Erythroblast (primary cell): ENCODE results near the gene NDUFV3.
"Not testable (repeated sequence)": the region's sequence is repeated elsewhere in the genome, so short reads cannot be mapped to it uniquely, and the experiment has no call there.

Experiments
- DNase-seq, 2 experiments: peaks; one replicate each; lab custom pipeline; 2025; lab: John Stamatoyannopoulos, UW
- GATA1 ChIP-seq: IDR thresholded peaks from 2 replicates; pipeline ENCODE4 v1.6.1; 2011; ENCODE audit warnings: low read depth, mild to moderate bottlenecking, control low read depth, low read length, moderate library complexity
- POLR2A ChIP-seq: IDR thresholded peaks from 2 replicates; pipeline ENCODE4 v1.6.1; 2011; ENCODE audit warnings: mild to moderate bottlenecking, low read length

The NDUFV3 gene

GRCh38 chr21:42892582-42892930, 553 bp upstream of the NDUFV3 start:
- TF ChIP-seq POLR2A (no peak), GATA1 (no peak)
- no peak for DNase-seq

- peak; percentile 11 to 50 for DNase-seq
- no peak for TF ChIP-seq GATA1
- TF ChIP-seq POLR2A: no peak
Observed at GRCh38 chr21:42900446-42900845, 7.3 kb downstream of the NDUFV3 start.

- DNase-seq: no peak
- TF ChIP-seq POLR2A: no peak
- no peak for TF ChIP-seq GATA1
Observed at GRCh38 chr21:42903817-42904216, 10.7 kb downstream of the NDUFV3 start.

- no peak for DNase-seq
- TF ChIP-seq GATA1 (no peak), POLR2A (no peak)
Observed at GRCh38 chr21:42905195-42905594, 12.1 kb downstream of the NDUFV3 start.

- no peak for DNase-seq
- TF ChIP-seq POLR2A (no peak), GATA1 (no peak)
Observed at GRCh38 chr21:42906233-42906632, 13.1 kb downstream of the NDUFV3 start.

- not testable (repeated sequence) for DNase-seq
Observed at GRCh38 chr21:42908484-42908883, 15.4 kb downstream of the NDUFV3 start.

- DNase-seq: not testable (repeated sequence)
Observed at GRCh38 chr21:42911920-42912319, 18.8 kb downstream of the NDUFV3 start.

- TF ChIP-seq GATA1 (no peak), POLR2A (no peak)
- no peak for DNase-seq
Observed at GRCh38 chr21:42913476-42913875, 20.4 kb downstream of the NDUFV3 start.

GRCh38 chr21:42918291-42918690, 25.2 kb downstream of the NDUFV3 start:
- TF ChIP-seq GATA1: no peak
- TF ChIP-seq POLR2A: no peak
- no peak for DNase-seq

- no peak for TF ChIP-seq GATA1
- TF ChIP-seq POLR2A: peak; percentile 37
- DNase-seq: peak; percentile 67 to 77
Observed at GRCh38 chr21:42921927-42922326, 28.8 kb downstream of the NDUFV3 start.

GRCh38 chr21:42922918-42923317, 29.8 kb downstream of the NDUFV3 start:
- TF ChIP-seq POLR2A: no peak
- TF ChIP-seq GATA1: no peak
- no peak for DNase-seq

GRCh38 chr21:42923553-42924432, 30.7 kb downstream of the NDUFV3 start:
- DNase-seq: peak; percentile 86 to 90
- TF ChIP-seq POLR2A (peak; percentile 31), GATA1 (no peak)

- DNase-seq: no peak
- TF ChIP-seq GATA1 (no peak), POLR2A (no peak)
Observed at GRCh38 chr21:42924433-42924751, 31.3 kb downstream of the NDUFV3 start.

- DNase-seq: no peak
- TF ChIP-seq GATA1 (no peak), POLR2A (no peak)
Observed at GRCh38 chr21:42925114-42925926, 32.2 kb downstream of the NDUFV3 start, which contains the start of gene ERVH48-1. Gene ERVH48-1 (minus strand): TSS chr21:42925630. CDS start chr21:42919006, 6,624 bp downstream.

- not testable (repeated sequence) for DNase-seq
Observed at GRCh38 chr21:42927474-42928200, 34.5 kb downstream of the NDUFV3 start.
